Activated CD8-positive, alpha-beta memory T cell treated with anti-CD3 and anti-CD28 coated beads, Interleukin-2, amount 10 ng/mL, durations not matched to agents 7 days and 5 days (primary cell): Measurements from ENCODE around the gene RPTOR. TPM values are rescaled to one million over a fixed set of nuclear protein-coding genes. Genes with fewer than 3 reads are reported as not detected.

Experiments used
- ATAC-seq: fragments of 150-1000 bp; cut with Tn5 transposase; one replicate; pipeline ENCODE4 v1.10.0; 2021; ENCODE audit warnings: moderate library complexity
- CTCF ChIA-PET: fragments of 350-600 bp; sonication (Branson Sonifier 250); formaldehyde crosslinking; loops from one replicate; lab custom pipeline; 2021; ENCODE audit warnings: antibody characterized with exemption; lab: Charles Lee
- DNase-seq: peaks from one replicate; pipeline ENCODE4 v3.0.0-alpha.2; 2020
- H3K27ac Mint-ChIP-seq: one replicate; pipeline ENCODE4 v1.8.0; 2021; ENCODE audit warnings: mild to moderate bottlenecking, mixed read lengths
- H3K27me3 Mint-ChIP-seq: one replicate; pipeline ENCODE4 v1.8.0; 2021; ENCODE audit warnings: mixed read lengths
- H3K36me3 Mint-ChIP-seq: one replicate; pipeline ENCODE4 v1.8.0; 2021; ENCODE audit warnings: mild to moderate bottlenecking, mixed read lengths
- H3K4me1 Mint-ChIP-seq: one replicate; pipeline ENCODE4 v1.8.0; 2021; ENCODE audit warnings: mixed read lengths
- H3K4me3 Mint-ChIP-seq: one replicate; pipeline ENCODE4 v1.8.0; 2021; ENCODE audit warnings: mild to moderate bottlenecking, moderate library complexity, mixed read lengths
- H3K9me3 Mint-ChIP-seq: one replicate; pipeline ENCODE4 v1.8.0; 2022; ENCODE audit warnings: low read depth, mixed read lengths
- total RNA-seq, 2 experiments: library from RNA; stranded (reverse); gene quantifications; one replicate each; pipeline ENCODE4 v1.2.3, GENCODE V29; 2021

Gene RPTOR
- total RNA-seq, 2 experiments from 2014 or later, result 60.4 to 87.0 TPM

DNA sequence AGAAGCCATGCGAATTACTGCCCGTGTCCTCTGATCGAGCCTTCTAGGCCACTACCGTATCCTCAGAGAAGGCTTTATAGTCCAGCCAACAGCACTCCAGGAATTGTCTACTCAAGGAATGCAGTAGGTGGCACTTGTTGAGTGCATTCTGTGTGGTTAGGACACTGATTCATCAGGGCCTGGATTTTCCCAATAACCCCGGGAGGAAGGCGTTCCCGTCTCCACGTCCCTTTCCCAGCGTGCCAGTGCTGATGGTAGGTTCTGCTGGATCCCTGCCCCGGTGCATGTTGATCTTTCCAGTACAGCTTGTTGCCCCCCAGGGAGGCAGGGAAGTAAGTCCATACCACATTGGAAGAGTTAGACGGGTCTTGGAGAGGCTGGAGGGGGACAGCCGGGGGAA is 122.2 kb downstream of the RPTOR start:
- H3K27ac Mint-ChIP-seq, result peak overlapping the region; percentile 77
- DNase-seq (no peak), ATAC-seq (no peak)
- no peaks in the 10 kb centered on the region for H3K27me3 Mint-ChIP-seq
- peaks cover 19% of the 10 kb centered on the region for H3K36me3 Mint-ChIP-seq
- no peak overlapping the region for H3K4me3 Mint-ChIP-seq
- H3K9me3 Mint-ChIP-seq, result no peaks in the 10 kb centered on the region
- CTCF ChIA-PET, result no interaction called here
- peaks cover 71% of the 10 kb centered on the region for H3K4me1 Mint-ChIP-seq

DNA sequence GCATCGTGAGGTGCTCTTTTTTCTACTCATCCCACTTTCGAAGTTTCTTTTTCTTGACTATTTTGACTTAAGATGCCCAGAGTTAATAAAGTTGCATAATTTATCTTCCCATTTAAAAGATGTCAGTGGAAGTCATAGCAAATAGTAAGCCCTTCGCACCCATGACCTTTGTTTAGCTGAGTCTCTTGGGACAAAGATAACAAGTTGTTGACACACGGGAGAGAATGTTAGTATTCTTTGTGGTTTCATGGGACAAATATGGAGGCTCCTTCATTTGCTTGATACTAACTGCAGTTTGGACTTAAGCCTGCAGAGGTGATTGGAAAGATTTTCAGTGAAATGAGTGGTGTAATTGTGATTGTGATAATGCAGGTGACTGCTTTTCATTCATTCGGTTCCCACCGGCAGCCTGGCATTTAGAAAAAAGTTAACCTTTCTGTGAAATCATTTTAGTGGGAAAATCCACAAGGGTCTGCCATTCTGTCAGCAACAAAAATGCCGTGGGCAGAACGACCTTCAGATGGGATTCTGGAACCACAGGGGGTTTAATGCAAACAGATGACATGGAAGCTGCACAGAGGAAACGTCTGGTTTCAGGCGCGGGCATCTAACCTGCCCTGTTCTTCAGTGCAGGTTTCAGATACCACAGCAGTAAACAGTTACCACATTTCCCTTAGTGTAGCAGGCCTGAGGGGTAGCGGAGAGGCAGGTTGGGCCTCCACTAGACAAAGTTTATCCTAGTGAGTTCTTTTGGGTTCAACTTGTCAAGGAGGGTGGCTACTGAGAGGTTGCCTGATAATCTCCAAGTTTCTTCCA is 123.0 kb downstream of the RPTOR start:
- ATAC-seq (peak; percentile 62), DNase-seq (peak; percentile 60)
- peaks cover 67% of the 10 kb centered on the region for H3K4me1 Mint-ChIP-seq
- peaks cover 19% of the 10 kb centered on the region for H3K36me3 Mint-ChIP-seq
- CTCF ChIA-PET, result no interaction called here
- peak overlapping the region; percentile 77 for H3K27ac Mint-ChIP-seq
- H3K27me3 Mint-ChIP-seq, result no peaks in the 10 kb centered on the region
- no peak overlapping the region for H3K4me3 Mint-ChIP-seq
- no peaks in the 10 kb centered on the region for H3K9me3 Mint-ChIP-seq

DNA sequence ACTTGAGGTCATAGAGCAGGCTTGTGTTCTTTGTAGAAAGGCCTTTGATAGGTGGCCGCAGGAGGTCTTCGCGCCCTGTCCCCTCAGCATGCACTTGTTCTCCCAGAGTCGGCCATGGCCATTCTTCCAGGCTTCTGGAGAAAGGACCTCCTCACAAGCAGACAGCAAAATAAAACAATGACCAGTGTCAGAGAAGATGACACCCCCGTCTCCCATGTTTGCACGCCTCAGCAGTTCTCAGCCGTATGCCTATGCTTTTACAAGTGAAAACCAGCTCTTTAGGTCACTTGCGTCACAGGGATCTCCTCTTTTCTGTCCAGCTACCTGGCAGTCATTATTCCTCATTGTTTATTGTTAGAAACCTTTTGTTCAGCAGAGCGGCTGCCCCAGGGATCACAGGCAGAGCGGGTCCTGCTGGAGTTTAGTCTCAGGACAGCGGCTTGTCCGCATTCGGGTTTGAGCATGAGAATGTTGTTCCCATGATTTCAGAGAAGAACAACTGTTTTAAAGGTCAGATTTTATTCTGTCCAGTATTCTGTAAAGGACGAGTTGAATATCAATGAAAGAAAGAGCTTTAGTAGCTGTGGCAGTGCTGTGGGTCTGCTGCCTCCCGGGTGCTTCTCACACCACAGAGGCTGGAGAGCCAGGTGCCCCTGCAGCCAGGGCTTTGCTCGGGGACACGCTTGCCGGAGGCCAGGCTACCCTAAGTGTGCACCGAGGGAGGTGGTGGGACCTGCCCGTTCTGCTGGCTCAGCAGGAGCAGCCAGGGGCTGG is 123.9 kb downstream of the RPTOR start:
- Mint-ChIP-seq H3K4me3 (no peak overlapping the region), H3K27ac (peak overlapping the region; percentile 77), H3K4me1 (peaks cover 67% of the 10 kb centered on the region), H3K9me3 (no peaks in the 10 kb centered on the region), H3K27me3 (no peaks in the 10 kb centered on the region), H3K36me3 (peaks cover 24% of the 10 kb centered on the region)
- DNase-seq (no peak), ATAC-seq (no peak)
- CTCF ChIA-PET, result no interaction called here

DNA sequence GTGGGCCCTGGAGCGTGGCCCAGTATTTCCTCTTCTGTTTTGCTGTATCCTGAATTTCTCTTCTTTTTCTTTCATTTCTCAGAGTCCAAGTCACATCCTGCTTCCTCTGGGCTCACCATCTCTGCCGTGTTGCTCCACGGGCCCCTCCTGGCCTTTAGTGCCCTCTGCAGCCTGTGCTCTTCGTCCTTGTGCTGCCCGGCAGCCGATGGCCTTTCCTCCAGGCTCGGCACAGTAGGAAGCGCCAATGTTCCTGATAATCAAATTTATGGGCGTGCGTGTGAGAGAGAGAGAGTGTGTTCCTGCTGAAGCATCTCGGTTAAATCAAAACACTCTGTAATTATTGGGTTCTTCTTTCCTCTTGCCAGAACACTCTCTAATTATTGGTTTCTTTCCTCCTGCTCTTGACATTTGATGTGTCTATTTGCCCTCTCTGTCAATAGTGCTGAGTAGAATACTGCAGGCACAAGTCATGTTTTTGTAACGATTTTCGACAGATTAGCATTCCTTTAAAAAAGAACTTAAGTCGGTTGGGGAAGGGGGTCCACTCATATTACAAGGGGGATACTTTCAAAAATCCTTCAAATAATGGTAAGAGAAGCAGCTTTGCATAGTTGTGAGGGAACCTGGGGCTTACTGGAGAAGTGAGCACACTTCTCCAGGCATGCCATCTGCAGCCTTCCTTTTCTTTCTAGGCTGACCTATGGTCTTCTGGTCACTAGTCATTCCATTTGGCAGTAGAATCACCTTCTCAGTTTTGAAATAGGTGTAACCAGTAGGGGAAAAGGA is 126.6 kb downstream of the RPTOR start:
- no peak for ATAC-seq
- Mint-ChIP-seq H3K4me3 (no peak overlapping the region), H3K27ac (no peak overlapping the region), H3K9me3 (no peaks in the 10 kb centered on the region), H3K36me3 (peaks cover 21% of the 10 kb centered on the region), H3K4me1 (peaks cover 53% of the 10 kb centered on the region), H3K27me3 (no peaks in the 10 kb centered on the region)
- DNase-seq, result no peak
- CTCF ChIA-PET, result no interaction called here

DNA sequence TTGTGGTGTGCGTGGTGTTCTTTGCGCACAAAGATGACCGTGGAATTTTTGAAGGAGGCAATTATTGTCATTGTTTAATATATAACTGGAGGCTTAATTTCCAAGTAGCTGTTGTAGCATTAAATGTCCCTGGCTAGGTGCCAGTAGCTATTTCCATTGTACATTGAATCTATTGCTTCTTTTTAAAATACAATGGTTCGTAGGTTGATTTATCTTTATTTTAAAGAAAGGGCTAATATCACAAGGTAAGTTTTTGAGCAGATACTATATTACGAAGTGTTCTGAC is 127.1 kb downstream of the RPTOR start:
- Mint-ChIP-seq H3K9me3 (no peaks in the 10 kb centered on the region), H3K27me3 (no peaks in the 10 kb centered on the region), H3K27ac (no peak overlapping the region), H3K4me3 (no peak overlapping the region), H3K36me3 (peaks cover 17% of the 10 kb centered on the region), H3K4me1 (peaks cover 50% of the 10 kb centered on the region)
- DNase-seq, result no peak
- CTCF ChIA-PET, result no interaction called here
- ATAC-seq, result no peak

DNA sequence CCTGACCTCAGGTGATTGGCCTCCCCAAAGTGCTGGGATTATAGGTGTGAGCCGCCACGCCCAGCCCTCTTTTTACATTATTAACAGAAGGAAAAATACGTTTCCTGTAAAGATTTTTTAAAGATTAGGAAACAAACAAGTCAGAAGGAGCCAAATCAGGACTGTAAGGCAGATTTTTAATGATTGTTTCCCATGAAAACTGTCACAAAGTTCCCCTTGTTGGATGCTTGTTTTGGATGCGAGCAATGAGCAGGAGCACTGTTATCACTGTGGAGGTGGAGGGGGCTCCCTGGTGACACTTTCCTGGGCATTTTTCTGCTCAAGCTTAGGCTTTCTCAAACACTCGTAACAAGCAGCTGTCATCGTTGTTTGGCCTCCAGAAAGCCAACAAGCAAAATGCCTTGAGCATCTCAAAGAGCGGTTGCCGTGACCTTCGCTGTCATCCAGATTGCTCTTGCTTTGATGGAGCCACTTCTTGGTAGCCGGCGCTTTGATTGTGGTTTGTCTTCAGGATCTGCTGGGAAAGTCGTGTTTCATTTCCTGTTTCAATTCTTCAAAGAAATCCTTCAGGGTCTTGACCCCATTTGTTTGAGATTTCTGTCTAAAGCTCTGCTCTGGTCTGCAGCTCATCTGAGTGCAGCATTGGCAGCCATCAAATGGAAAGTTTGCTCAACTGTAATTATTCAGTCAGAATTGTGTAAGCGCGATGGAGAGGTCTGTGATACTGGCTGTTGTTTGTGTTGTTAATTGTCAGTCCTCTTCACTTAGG is 128.7 kb downstream of the RPTOR start:
- H3K4me1 Mint-ChIP-seq, result peaks cover 48% of the 10 kb centered on the region
- no peaks in the 10 kb centered on the region for H3K27me3 Mint-ChIP-seq
- ATAC-seq, result no peak
- peak overlapping the region; percentile 8 for H3K27ac Mint-ChIP-seq
- no peaks in the 10 kb centered on the region for H3K9me3 Mint-ChIP-seq
- no peak for DNase-seq
- CTCF ChIA-PET, result no interaction called here
- no peak overlapping the region for H3K4me3 Mint-ChIP-seq
- peaks cover 17% of the 10 kb centered on the region for H3K36me3 Mint-ChIP-seq

DNA sequence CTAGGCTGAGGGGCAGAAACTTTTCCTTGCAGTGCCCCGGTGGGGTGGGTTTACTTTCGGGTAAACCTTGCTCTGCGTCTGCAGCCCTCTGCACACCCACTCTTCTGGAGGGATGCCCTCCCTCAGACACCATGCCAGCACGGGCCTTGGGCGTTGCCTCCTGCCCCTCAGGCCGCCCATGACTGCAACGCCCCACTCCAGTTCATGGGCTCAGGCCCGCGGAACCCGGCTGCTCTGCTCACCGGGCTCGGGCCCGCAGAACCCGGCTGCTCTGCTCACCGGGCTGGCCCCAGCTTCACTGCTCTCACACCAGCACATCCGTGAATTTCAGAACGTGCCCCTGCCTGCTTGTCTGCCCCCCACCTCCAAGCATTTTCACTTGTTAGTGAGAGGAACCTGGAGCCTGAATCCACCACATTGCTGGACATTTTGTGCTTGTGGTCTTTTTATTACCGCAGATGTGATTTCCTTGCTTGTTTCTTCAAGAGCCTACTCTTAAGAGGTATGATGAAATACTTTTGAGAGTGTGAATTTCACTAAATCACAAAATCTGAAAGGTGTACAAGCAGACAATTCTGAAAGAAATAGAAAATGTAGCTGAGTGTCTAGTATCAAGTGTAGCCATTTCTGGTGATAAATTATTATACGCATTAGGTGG is 130.9 kb downstream of the RPTOR start:
- CTCF ChIA-PET, result interaction anchor here (1.1 kb wide), 1 partner anchor 100 kb away, joined by 3 read pairs; no protein-coding TSS in a partner anchor
- H3K4me1 Mint-ChIP-seq, result peaks cover 56% of the 10 kb centered on the region
- H3K36me3 Mint-ChIP-seq, result peaks cover 12% of the 10 kb centered on the region
- no peaks in the 10 kb centered on the region for H3K9me3 Mint-ChIP-seq
- no peak overlapping the region for H3K27ac Mint-ChIP-seq
- no peaks in the 10 kb centered on the region for H3K27me3 Mint-ChIP-seq
- ATAC-seq, result no peak
- H3K4me3 Mint-ChIP-seq, result no peak overlapping the region
- DNase-seq, result no peak

DNA sequence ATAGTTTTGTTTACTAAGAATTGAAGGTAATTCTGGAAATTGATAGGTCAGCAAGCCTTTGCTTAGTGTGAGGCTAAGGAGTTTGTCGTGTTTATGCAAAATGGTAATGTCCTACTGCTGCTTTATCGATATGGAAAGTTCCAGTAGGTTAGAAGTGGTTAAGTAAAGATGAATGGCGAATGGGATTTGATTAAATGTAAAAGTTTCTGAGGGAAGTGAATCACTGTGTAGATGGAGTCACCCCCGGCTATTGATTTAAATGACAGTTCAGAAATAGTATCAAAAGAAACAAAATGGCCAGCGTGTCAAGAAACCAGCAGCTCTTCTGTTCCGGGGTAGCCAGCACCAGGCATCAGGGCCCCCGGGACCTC is 131.4 kb downstream of the RPTOR start:
- Mint-ChIP-seq H3K4me3 (no peak overlapping the region), H3K4me1 (peaks cover 54% of the 10 kb centered on the region), H3K36me3 (peaks cover 10% of the 10 kb centered on the region), H3K9me3 (no peaks in the 10 kb centered on the region), H3K27ac (no peak overlapping the region), H3K27me3 (no peaks in the 10 kb centered on the region)
- ATAC-seq (no peak), DNase-seq (no peak)
- CTCF ChIA-PET, result interaction anchor here (1.0 to 1.1 kb wide), 2 partner anchors 70 to 100 kb away, joined by 3 read pairs; no protein-coding TSS in a partner anchor

DNA sequence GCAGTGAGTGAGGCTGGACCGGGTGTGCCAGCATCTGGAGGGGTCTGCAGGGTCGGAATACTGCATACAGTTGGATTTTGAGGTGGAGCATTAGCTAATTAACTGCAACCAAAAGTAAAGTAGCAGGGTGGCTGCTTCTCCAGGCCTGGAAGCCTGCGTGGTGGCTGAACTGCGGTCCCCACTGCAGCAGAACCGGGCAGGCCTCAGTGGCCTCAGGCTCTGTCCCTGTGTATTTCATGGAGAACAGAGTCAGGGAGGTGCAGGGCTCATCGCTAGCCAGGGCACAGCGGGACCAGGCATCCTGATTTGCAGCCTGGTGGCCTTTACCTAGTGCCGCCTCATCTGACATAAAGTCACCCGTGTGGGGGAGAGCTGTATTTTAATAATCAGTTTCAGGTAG is 131.9 kb downstream of the RPTOR start:
- Mint-ChIP-seq H3K4me1 (peaks cover 51% of the 10 kb centered on the region), H3K27ac (no peak overlapping the region), H3K9me3 (no peaks in the 10 kb centered on the region), H3K36me3 (peaks cover 5% of the 10 kb centered on the region), H3K27me3 (no peaks in the 10 kb centered on the region), H3K4me3 (no peak overlapping the region)
- DNase-seq (no peak), ATAC-seq (no peak)
- CTCF ChIA-PET, result interaction anchor here (1.0 kb wide), 1 partner anchor 69 kb away, joined by 3 read pairs; no protein-coding TSS in a partner anchor

DNA sequence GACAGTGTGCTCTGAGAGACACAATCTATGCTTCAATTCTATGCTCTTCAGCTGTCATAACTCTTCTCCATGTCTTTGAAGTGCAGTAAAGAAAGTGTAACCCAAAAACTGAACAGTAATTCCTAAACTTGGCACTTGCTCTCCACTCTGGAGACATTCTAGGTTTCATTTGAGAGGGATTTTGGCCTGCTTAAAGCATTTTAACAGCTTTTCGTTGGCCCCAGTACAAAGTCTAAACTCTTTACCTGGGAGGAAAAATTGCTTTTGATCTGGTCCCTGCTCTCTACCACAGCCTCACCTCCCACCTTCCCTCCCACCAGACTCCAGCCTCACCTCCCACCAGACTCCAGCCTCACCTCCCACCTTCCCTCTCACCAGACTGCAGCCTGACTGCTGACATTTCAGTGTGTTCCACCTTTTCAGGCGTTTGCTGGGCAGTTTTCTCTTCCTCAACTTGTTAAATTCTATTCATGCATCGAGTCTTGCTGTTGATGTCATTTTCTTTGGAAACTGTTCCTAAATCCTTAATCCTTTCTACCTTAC is 132.6 kb downstream of the RPTOR start:
- no peak overlapping the region for H3K4me3 Mint-ChIP-seq
- no peak for ATAC-seq
- peaks cover 51% of the 10 kb centered on the region for H3K4me1 Mint-ChIP-seq
- DNase-seq, result no peak
- no peaks in the 10 kb centered on the region for H3K9me3 Mint-ChIP-seq
- CTCF ChIA-PET, result interaction anchor here (1.0 kb wide), 1 partner anchor 68 kb away, joined by 3 read pairs; no protein-coding TSS in a partner anchor
- H3K27ac Mint-ChIP-seq, result peak overlapping the region; percentile 54
- no peaks in the 10 kb centered on the region for H3K27me3 Mint-ChIP-seq
- H3K36me3 Mint-ChIP-seq, result peaks cover 5% of the 10 kb centered on the region

DNA sequence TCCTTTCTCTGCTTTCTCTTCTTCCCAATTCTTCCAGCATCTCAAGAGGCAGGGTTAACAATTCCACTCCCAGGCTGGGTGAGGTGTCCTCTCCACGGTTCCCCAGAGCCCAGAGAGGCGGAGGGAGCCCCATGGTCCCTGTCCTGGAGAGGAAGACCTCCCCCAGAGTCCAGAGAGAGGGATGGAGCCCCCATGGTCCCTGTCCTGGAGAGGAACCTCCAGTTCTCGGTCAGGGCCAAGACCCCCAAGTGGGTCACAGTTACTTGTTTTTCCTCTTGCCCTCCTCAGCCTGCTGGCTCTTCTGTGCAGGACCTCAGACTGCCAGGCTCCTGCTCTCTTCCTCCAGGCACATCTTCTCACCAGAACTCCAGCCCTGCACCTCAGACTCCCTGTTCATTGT is 135.2 kb downstream of the RPTOR start:
- no peaks in the 10 kb centered on the region for H3K9me3 Mint-ChIP-seq
- no peaks in the 10 kb centered on the region for H3K27me3 Mint-ChIP-seq
- no peak overlapping the region for H3K4me3 Mint-ChIP-seq
- peaks cover 2% of the 10 kb centered on the region for H3K36me3 Mint-ChIP-seq
- ATAC-seq, result no peak
- peaks cover 38% of the 10 kb centered on the region for H3K4me1 Mint-ChIP-seq
- CTCF ChIA-PET, result interaction anchor here (1.0 kb wide), 1 partner anchor 9 kb away, joined by 4 read pairs; no protein-coding TSS in a partner anchor
- no peak for DNase-seq
- H3K27ac Mint-ChIP-seq, result peak overlapping the region; percentile 87

DNA sequence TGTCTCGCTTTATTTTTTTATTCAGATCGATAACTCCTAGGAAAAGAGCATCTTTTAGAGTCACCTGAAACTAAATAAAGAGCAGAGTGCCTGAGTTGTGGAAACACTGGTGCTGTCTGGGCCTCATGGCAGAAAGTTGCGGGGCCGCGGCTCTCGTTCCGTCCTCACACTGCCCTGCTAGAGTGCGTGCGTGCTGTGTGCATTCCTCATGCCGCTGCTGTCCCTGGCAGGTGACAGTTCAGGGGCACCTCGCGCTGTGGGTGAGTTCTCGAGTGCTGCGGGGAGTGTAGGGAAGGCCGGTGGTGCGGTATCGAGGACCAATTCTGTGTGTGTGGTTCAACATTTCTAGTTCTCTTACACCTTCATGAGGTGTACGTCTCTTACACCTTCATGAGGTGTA is 136.6 kb downstream of the RPTOR start:
- Mint-ChIP-seq H3K4me3 (no peak overlapping the region), H3K36me3 (peaks cover 2% of the 10 kb centered on the region), H3K9me3 (no peaks in the 10 kb centered on the region), H3K27ac (no peak overlapping the region), H3K4me1 (peaks cover 37% of the 10 kb centered on the region), H3K27me3 (no peaks in the 10 kb centered on the region)
- no peak for DNase-seq
- ATAC-seq, result no peak
- CTCF ChIA-PET, result no interaction called here
